Right lobe of liver (tissue), 4 donors: ENCODE data around the gene ULK4.

Experiments used
- CTCF ChIP-seq, 4 donors: fragments of 200-600 bp in 3 of 4; fragments of 450-650 bp in 1 of 4; IDR thresholded peaks; one replicate each; pipeline versions ENCODE4 v1.5.1 to v1.8.0; 2016 to 2022; ENCODE audit warnings: antibody characterized with exemption in 4 of 4, mild to moderate bottlenecking in 2 of 4
- POLR2A ChIP-seq: fragments of 450-650 bp; IDR thresholded peaks from one replicate; pipeline ENCODE4 v1.6.1; 2017; ENCODE audit warnings: antibody characterized with exemption, mild to moderate bottlenecking
- donor health status: DM: no; HTN: no; CAD: no.
- donor health status: DM: no; HTN: no; CAD: no.
- donor health status: DM: no; HTN: yes; CAD: no.

GRCh38 chr3:41846850-41847249, 115.1 kb downstream of the ULK4 start:
- TF ChIP-seq CTCF (IDR thresholded peaks at IDR 0.05) (no peak), POLR2A (no peak)
